ENCODE measurements around the gene PYM1.
"Not testable (repeated sequence)": the region's sequence is repeated elsewhere in the genome, so short reads cannot be mapped to it uniquely, and the experiment has no call there.

Gene PYM1

GRCh38 chr12:55915482-55915859 is 12.2 kb downstream of the PYM1 start:
- no peak for DNase-seq (ENCODE audit: low read depth in 2 of 2, low spot score in 1 of 2)

GRCh38 chr12:55912908-55913307 is 14.8 kb downstream of the PYM1 start:
- no peak for DNase-seq (ENCODE audit: low read depth in 2 of 2, low spot score in 1 of 2)

- DNase-seq (ENCODE audit: low read depth in 2 of 2, low spot score in 1 of 2): no peak
These were observed 18.2 kb downstream of the PYM1 start for GRCh38 chr12:55909513-55909884.

GRCh38 chr12:55908726-55909512 is 18.8 kb downstream of the PYM1 start:
- no peak for DNase-seq (ENCODE audit: low read depth in 2 of 2, low spot score in 1 of 2)

- no peak for DNase-seq (ENCODE audit: low read depth in 2 of 2, low spot score in 1 of 2)
These were observed 21.6 kb downstream of the PYM1 start for GRCh38 chr12:55906056-55906455.

- DNase-seq (ENCODE audit: low read depth in 2 of 2, low spot score in 1 of 2): no peak
These were observed 25.7 kb downstream of the PYM1 start for GRCh38 chr12:55901881-55902490.

- DNase-seq (ENCODE audit: low read depth in 2 of 2, low spot score in 1 of 2): no peak
These were observed 28.6 kb downstream of the PYM1 start for GRCh38 chr12:55899082-55899481.

GRCh38 chr12:55893723-55894122 is 34.0 kb downstream of the PYM1 start:
- no peak for DNase-seq (ENCODE audit: low read depth in 2 of 2, low spot score in 1 of 2)

- no peak for DNase-seq (ENCODE audit: low read depth in 2 of 2, low spot score in 1 of 2)
These were observed 36.4 kb downstream of the PYM1 start for GRCh38 chr12:55891310-55891709.

- no peak for DNase-seq (ENCODE audit: low read depth in 2 of 2, low spot score in 1 of 2)
These were observed 42.6 kb downstream of the PYM1 start for GRCh38 chr12:55885113-55885512.

GRCh38 chr12:55877824-55878223 is 49.9 kb downstream of the PYM1 start:
- DNase-seq (ENCODE audit: low read depth in 2 of 2, low spot score in 1 of 2): no peak

- no peak for DNase-seq (ENCODE audit: low read depth in 2 of 2, low spot score in 1 of 2)
These were observed 51.8 kb downstream of the PYM1 start for GRCh38 chr12:55875704-55876467.

- DNase-seq (ENCODE audit: low read depth in 2 of 2, low spot score in 1 of 2): no peak
These were observed 53.3 kb downstream of the PYM1 start for GRCh38 chr12:55874443-55874842.

GRCh38 chr12:55866454-55867004 is 61.2 kb downstream of the PYM1 start:
- DNase-seq (ENCODE audit: low read depth in 2 of 2, low spot score in 1 of 2): not testable (repeated sequence)

GRCh38 chr12:55865327-55865726 is 62.4 kb downstream of the PYM1 start:
- DNase-seq (ENCODE audit: low read depth in 2 of 2, low spot score in 1 of 2): no peak

GRCh38 chr12:55862931-55863330 is 64.8 kb downstream of the PYM1 start:
- not testable (repeated sequence) for DNase-seq (ENCODE audit: low read depth in 2 of 2, low spot score in 1 of 2)

- no peak for DNase-seq (ENCODE audit: low read depth in 2 of 2, low spot score in 1 of 2)
These were observed 65.4 kb downstream of the PYM1 start for GRCh38 chr12:55862286-55862685.

- no peak for DNase-seq (ENCODE audit: low read depth in 2 of 2, low spot score in 1 of 2)
These were observed 65.8 kb downstream of the PYM1 start for GRCh38 chr12:55861871-55862270.

- no peak for DNase-seq (ENCODE audit: low read depth in 2 of 2, low spot score in 1 of 2)
These were observed 66.3 kb downstream of the PYM1 start for GRCh38 chr12:55861396-55861795.

GRCh38 chr12:55852740-55853139 is 75.0 kb downstream of the PYM1 start:
- DNase-seq (ENCODE audit: low read depth in 2 of 2, low spot score in 1 of 2): no peak

All from stimulated activated CD8-positive, alpha-beta memory T cell treated with anti-CD3 and anti-CD28 coated beads, Interleukin-4, amount 100 ng/mL, for 1 hour (primary cell).